ENCODE results near the gene ADAMTS14. TPM values are rescaled to one million over a fixed set of nuclear protein-coding genes. Genes with fewer than 3 reads are reported as not detected.
A peak's percentile ranks its signal among the peaks of the same experiment; 100 is the strongest.

ADAMTS14 gene
- total RNA-seq, 2 experiments from 2014 or later = 0.16 to 0.25 TPM

DNA sequence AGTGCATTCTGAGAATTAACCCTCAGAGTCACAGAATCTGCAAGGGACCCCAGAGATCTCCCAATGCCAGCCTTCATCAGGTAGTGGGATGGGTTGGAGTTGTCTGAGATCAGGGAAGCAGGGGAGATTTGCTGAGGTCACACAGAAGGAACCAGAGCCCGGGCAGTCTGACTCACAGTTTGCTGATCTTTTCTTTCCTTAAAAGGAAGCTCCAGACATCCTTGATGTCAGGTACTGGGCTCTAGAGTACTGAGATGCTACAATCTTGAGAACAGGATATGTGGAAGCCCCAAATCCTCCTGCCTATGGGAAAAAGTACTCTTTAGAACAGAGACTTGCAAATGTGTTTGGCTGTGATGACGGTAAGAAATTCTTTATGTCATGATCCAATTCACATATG lies 112.2 kb downstream of the ADAMTS14 start:
- CTCF ChIA-PET = no interaction called here
- intact Hi-C loops (cut with micrococcal nuclease) = no loop called here
- Mint-ChIP-seq H3K4me1 (ENCODE audit: low read depth) (peaks cover 10% of the 10 kb centered on the region), H3K9me3 (no peaks in the 10 kb centered on the region), H3K4me3 (no peak overlapping the region), H3K27me3 (no peaks in the 10 kb centered on the region), H3K27ac (no peak overlapping the region), H3K36me3 (ENCODE audit: low read depth) (no peaks in the 10 kb centered on the region)
- ATAC-seq (no peak), DNase-seq (no peak)
- POLR2A ChIA-PET = no interaction called here
- TF ChIP-seq, protein P1, sequence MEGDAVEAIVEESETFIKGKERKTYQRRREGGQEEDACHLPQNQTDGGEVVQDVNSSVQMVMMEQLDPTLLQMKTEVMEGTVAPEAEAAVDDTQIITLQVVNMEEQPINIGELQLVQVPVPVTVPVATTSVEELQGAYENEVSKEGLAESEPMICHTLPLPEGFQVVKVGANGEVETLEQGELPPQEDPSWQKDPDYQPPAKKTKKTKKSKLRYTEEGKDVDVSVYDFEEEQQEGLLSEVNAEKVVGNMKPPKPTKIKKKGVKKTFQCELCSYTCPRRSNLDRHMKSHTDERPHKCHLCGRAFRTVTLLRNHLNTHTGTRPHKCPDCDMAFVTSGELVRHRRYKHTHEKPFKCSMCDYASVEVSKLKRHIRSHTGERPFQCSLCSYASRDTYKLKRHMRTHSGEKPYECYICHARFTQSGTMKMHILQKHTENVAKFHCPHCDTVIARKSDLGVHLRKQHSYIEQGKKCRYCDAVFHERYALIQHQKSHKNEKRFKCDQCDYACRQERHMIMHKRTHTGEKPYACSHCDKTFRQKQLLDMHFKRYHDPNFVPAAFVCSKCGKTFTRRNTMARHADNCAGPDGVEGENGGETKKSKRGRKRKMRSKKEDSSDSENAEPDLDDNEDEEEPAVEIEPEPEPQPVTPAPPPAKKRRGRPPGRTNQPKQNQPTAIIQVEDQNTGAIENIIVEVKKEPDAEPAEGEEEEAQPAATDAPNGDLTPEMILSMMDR (IDR thresholded peaks at IDR 0.05) = no peak

- DNase-seq (no peak), ATAC-seq (no peak)
- POLR2A ChIA-PET = no interaction called here
- Mint-ChIP-seq H3K27me3 (no peaks in the 10 kb centered on the region), H3K4me3 (no peak within 1 kb of the TSS), H3K36me3 (ENCODE audit: low read depth) (no peaks in the 10 kb centered on the region), H3K9me3 (no peaks in the 10 kb centered on the region), H3K4me1 (ENCODE audit: low read depth) (peaks cover 11% of the 10 kb centered on the region), H3K27ac (no peak within 1 kb of the TSS)
- CTCF ChIA-PET = no interaction called here
- intact Hi-C loops (cut with micrococcal nuclease) = no loop called here
- TF ChIP-seq, protein P1 (IDR thresholded peaks at IDR 0.05) = no peak
These were observed 112.9 kb downstream of the ADAMTS14 start, which contains the start of gene TBATA for GRCh38 chr10:70785190-70785589. TBATA (minus strand) TSS chr10:70785377; CDS start chr10:70783379, 1,998 bp downstream.

DNA sequence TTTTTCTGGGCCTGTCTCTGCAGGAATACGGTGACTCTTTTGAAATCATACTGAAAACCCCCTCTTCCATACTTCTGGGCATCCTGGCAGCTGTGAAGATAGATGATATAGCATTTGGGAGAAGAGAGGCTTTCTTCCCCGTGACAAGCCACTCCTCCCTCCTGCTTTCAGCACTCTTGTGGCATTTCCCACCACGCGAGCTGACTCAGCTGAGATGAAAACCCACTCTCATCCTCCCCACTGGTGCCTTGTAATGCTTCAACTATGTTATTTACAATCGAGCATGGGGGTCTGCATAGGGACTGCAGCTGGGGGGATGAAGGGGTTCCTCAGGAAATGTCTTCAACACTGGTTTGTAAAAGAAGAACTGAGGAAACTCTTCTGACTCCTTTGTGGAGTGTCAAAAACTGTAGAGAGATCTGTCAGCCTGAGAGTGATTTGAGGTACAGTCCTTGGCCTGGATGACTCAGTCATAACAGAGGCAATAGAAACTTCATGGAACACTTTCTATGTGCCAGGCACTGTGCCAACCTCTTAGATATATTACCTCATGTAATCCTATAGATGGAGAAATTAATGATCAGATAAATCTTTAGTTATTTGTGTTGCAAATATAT lies 114.6 kb downstream of the ADAMTS14 start:
- CTCF ChIA-PET = interaction anchor here (0.9 kb wide), 1 partner anchor 11 kb away, joined by 3 read pairs; no protein-coding TSS in a partner anchor
- ATAC-seq = peak; percentile 77
- H3K36me3 Mint-ChIP-seq (ENCODE audit: low read depth) = no peaks in the 10 kb centered on the region

GRCh38 chr10:70791386-70792039 lies 119.2 kb downstream of the ADAMTS14 start:
- no peak overlapping the region for H3K4me3 Mint-ChIP-seq
- H3K9me3 Mint-ChIP-seq = no peaks in the 10 kb centered on the region
- peaks cover 2% of the 10 kb centered on the region for H3K27me3 Mint-ChIP-seq
- H3K36me3 Mint-ChIP-seq (ENCODE audit: low read depth) = no peaks in the 10 kb centered on the region
- DNase-seq (no peak), ATAC-seq (no peak)
- ChIA-PET CTCF (no interaction called here), POLR2A (no interaction called here)
- intact Hi-C loops (cut with micrococcal nuclease) = no loop called here
- no peak overlapping the region for H3K27ac Mint-ChIP-seq
- H3K4me1 Mint-ChIP-seq (ENCODE audit: low read depth) = peaks cover 21% of the 10 kb centered on the region
- TF ChIP-seq, protein P1 (IDR thresholded peaks at IDR 0.05) = no peak

More for the DNA sequence above, 114.6 kb downstream of the ADAMTS14 start:
- TF ChIP-seq, protein P1 (IDR thresholded peaks at IDR 0.05) = no peak
- intact Hi-C loops (cut with micrococcal nuclease) = no loop called here
- H3K4me3 Mint-ChIP-seq = no peak overlapping the region
- no peak overlapping the region for H3K27ac Mint-ChIP-seq
- peaks cover 23% of the 10 kb centered on the region for H3K4me1 Mint-ChIP-seq (ENCODE audit: low read depth)
- H3K27me3 Mint-ChIP-seq = no peaks in the 10 kb centered on the region
- POLR2A ChIA-PET = no interaction called here
- no peaks in the 10 kb centered on the region for H3K9me3 Mint-ChIP-seq
- peak; percentile 39 for DNase-seq

- TF ChIP-seq, protein P1 (IDR thresholded peaks at IDR 0.05) = no peak
- ATAC-seq = no peak
- Mint-ChIP-seq H3K4me1 (ENCODE audit: low read depth) (peaks cover 8% of the 10 kb centered on the region), H3K4me3 (no peak overlapping the region), H3K9me3 (no peaks in the 10 kb centered on the region), H3K36me3 (ENCODE audit: low read depth) (no peaks in the 10 kb centered on the region), H3K27ac (no peak overlapping the region), H3K27me3 (peaks cover 23% of the 10 kb centered on the region)
- no peak for DNase-seq
- intact Hi-C loops (cut with micrococcal nuclease) = no loop called here
- ChIA-PET CTCF (no interaction called here), POLR2A (no interaction called here)
These were observed 123.3 kb downstream of the ADAMTS14 start for GRCh38 chr10:70795613-70796012.

Data from activated CD8-positive, alpha-beta T cell treated with anti-CD3 and anti-CD28 coated beads for 36 hours (primary cell).